Stimulated activated CD4-positive, alpha-beta T cell treated with anti-CD3 and anti-CD28 coated beads, TNF-alpha, amount 100 ng/mL, for 48 hours (primary cell): ENCODE data around the gene SEPSECS.
"Not testable (repeated sequence)": the region's sequence is repeated elsewhere in the genome, so short reads cannot be mapped to it uniquely, and the experiment has no call there.

Experiments used
- DNase-seq, 3 donors: peaks; one replicate each; pipeline ENCODE4 v3.0.0-alpha.2; 2020; ENCODE audit warnings: low read depth in 3 of 3

SEPSECS gene

GRCh38 chr4:25083441-25083840 lies 76.8 kb downstream of the SEPSECS start:
- not testable (repeated sequence) for DNase-seq

GRCh38 chr4:25081866-25082471 lies 78.3 kb downstream of the SEPSECS start:
- DNase-seq = no peak

GRCh38 chr4:25080571-25080970 lies 79.7 kb downstream of the SEPSECS start:
- DNase-seq = no peak

- no peak for DNase-seq
These were observed 81.7 kb downstream of the SEPSECS start for GRCh38 chr4:25078523-25078922.

- DNase-seq = no peak
These were observed 83.4 kb downstream of the SEPSECS start for GRCh38 chr4:25076625-25077398.

- DNase-seq = no peak
These were observed 84.4 kb downstream of the SEPSECS start for GRCh38 chr4:25075851-25076250.

- no peak for DNase-seq
These were observed 85.1 kb downstream of the SEPSECS start for GRCh38 chr4:25075129-25075528.

GRCh38 chr4:25070545-25070944 lies 89.7 kb downstream of the SEPSECS start:
- no peak for DNase-seq
